Activated CD8-positive, alpha-beta T cell treated with anti-CD3 and anti-CD28 coated beads, Interleukin-2, amount 10 ng/mL, durations not matched to agents 7 days and 5 days (primary cell): Measurements from ENCODE around the gene EIF4EBP2. TPM values are rescaled to one million over a fixed set of nuclear protein-coding genes. Genes with fewer than 3 reads are reported as not detected.
A peak's percentile ranks its signal among the peaks of the same experiment; 100 is the strongest.

Source experiments
- ATAC-seq: fragments of 150-1000 bp; cut with Tn5 transposase; one replicate; pipeline ENCODE4 v1.10.0; 2021; ENCODE audit warnings: moderate library complexity
- CTCF ChIA-PET: fragments of 350-600 bp; sonication (Branson Sonifier 250); formaldehyde crosslinking; loops from one replicate; lab custom pipeline; 2021; ENCODE audit warnings: antibody characterized with exemption; lab: Charles Lee
- POLR2A ChIA-PET: fragments of 350-600 bp; sonication (Branson Sonifier 250); formaldehyde crosslinking; loops from one replicate; lab custom pipeline; 2021; ENCODE audit warnings: antibody characterized with exemption; lab: Charles Lee
- DNase-seq: peaks from one replicate; pipeline ENCODE4 v3.0.0-alpha.2; 2020
- H3K27ac Mint-ChIP-seq: one replicate; pipeline ENCODE4 v1.8.0; 2021; ENCODE audit warnings: mild to moderate bottlenecking, mixed read lengths
- H3K27me3 Mint-ChIP-seq: one replicate; pipeline ENCODE4 v1.8.0; 2021; ENCODE audit warnings: low read depth, mixed read lengths
- H3K36me3 Mint-ChIP-seq: one replicate; pipeline ENCODE4 v1.8.0; 2021; ENCODE audit warnings: low read depth, mixed read lengths
- H3K4me1 Mint-ChIP-seq: one replicate; pipeline ENCODE4 v1.8.0; 2021; ENCODE audit warnings: low read depth, mixed read lengths
- H3K4me3 Mint-ChIP-seq: one replicate; pipeline ENCODE4 v1.8.0; 2021; ENCODE audit warnings: mild to moderate bottlenecking, mixed read lengths
- H3K9me3 Mint-ChIP-seq: one replicate; pipeline ENCODE4 v1.8.0; 2022; ENCODE audit warnings: mixed read lengths; ENCODE audit not compliant: insufficient read depth
- total RNA-seq, 2 experiments: library from RNA; stranded (reverse); gene quantifications; one replicate each; pipeline ENCODE4 v1.2.3, GENCODE V29; 2021

The EIF4EBP2 gene, protein sequence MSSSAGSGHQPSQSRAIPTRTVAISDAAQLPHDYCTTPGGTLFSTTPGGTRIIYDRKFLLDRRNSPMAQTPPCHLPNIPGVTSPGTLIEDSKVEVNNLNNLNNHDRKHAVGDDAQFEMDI
- total RNA-seq, result 10 to 100 TPM; 58.7 to 60.8 TPM

- peak within 1 kb of the TSS; percentile 90 for H3K27ac Mint-ChIP-seq
- no peaks in the 10 kb centered on the region for H3K27me3 Mint-ChIP-seq
- ATAC-seq, result peak; percentile 90
- ChIA-PET CTCF (interaction anchor here (0.7 to 5.0 kb wide), 17 partner anchors 9 to 311 kb away, joined by 3 to 26 read pairs (median 5); partner anchors contain the start of genes PPA1 and TYSND1), POLR2A (interaction anchor here (0.6 to 2.4 kb wide), 13 partner anchors 11 to 1357 kb away, joined by 3 to 10 read pairs (median 5); partner anchors contain the start of genes LRRC20, PPA1, SAR1A and TYSND1)
- peak; percentile 98 for DNase-seq
- H3K4me3 Mint-ChIP-seq, result peak within 1 kb of the TSS; percentile 86
- peaks cover 35% of the 10 kb centered on the region for H3K4me1 Mint-ChIP-seq
- peaks cover 22% of the 10 kb centered on the region for H3K36me3 Mint-ChIP-seq
- H3K9me3 Mint-ChIP-seq, result no peaks in the 10 kb centered on the region
These were observed at the start of gene EIF4EBP2 for GRCh38 chr10:70404036-70404786. Gene EIF4EBP2, plus strand, starts transcription at chr10:70404145. Its CDS starts 257 bp downstream, at chr10:70404402.

- Mint-ChIP-seq H3K4me1 (peaks cover 32% of the 10 kb centered on the region), H3K9me3 (no peaks in the 10 kb centered on the region), H3K36me3 (peaks cover 2% of the 10 kb centered on the region), H3K4me3 (no peak overlapping the region), H3K27ac (no peak overlapping the region), H3K27me3 (no peaks in the 10 kb centered on the region)
- ChIA-PET POLR2A (interaction anchor here (1.3 to 2.1 kb wide), 2 partner anchors 27 to 30 kb away, joined by 3 to 6 read pairs; no protein-coding TSS in a partner anchor), CTCF (interaction anchor here (1.0 to 24.5 kb wide), 8 partner anchors 10 to 132 kb away, joined by 3 to 688 read pairs (median 6); no protein-coding TSS in a partner anchor)
- DNase-seq (no peak), ATAC-seq (no peak)
These were observed 49.4 kb upstream of the EIF4EBP2 start for GRCh38 chr10:70354556-70354955.

DNA sequence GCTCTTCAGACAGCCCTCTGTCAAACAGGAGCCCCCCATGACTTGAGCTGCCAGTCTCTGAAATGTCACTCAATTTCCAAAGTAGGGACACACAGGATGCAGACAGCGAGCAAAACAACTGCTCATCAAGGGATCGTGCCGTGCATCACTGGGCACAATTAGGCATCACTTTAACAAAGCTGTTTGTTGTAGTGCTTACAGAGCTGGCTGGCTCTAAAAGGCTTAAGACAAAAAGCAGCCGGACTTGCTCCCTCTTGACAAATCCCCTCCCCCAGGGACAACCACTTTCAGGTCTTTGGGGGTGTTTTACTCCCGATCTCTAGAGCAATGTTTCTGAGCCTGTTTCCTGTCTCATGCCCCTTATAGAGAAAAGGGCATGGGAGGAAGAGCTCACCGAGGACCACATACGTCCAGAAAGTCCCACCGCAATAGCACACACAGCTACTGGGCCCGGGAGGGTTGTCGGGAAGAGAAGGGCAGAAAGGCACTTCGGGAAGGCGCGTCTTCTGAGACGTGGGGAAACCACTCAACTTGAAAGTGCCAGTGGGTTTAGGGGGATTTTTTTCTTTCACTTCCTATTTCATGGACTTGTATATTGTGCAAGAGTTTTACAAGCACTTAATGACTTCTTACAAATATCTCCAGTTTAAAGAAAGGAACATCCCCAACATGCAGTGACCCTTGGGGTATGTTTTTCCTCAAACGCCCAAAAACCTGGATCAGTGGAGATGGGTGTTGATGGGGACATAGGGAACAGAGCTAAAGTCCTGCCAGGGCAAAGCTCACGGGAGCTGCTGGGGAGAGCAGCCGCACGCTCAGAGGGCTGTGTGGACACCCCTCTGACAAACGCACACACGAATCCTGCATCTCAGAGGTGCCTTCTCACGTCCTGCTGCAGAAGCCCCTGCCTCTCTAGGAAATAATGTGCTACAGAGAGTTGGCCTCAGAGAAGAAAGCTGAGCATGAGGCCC is 48.6 kb upstream of the EIF4EBP2 start:
- peak; percentile 38 for DNase-seq
- Mint-ChIP-seq H3K36me3 (peaks cover 2% of the 10 kb centered on the region), H3K4me1 (peaks cover 32% of the 10 kb centered on the region), H3K27me3 (no peaks in the 10 kb centered on the region), H3K27ac (peak overlapping the region; percentile 84), H3K9me3 (no peaks in the 10 kb centered on the region), H3K4me3 (peak overlapping the region; percentile 65)
- ChIA-PET POLR2A (interaction anchor here (1.2 to 2.1 kb wide), 3 partner anchors 26 to 31 kb away, joined by 3 to 6 read pairs (median 4); no protein-coding TSS in a partner anchor), CTCF (interaction anchor here (0.9 to 24.5 kb wide), 10 partner anchors 9 to 240 kb away, joined by 3 to 688 read pairs (median 6); partner anchors contain the start of gene TYSND1)
- peak; percentile 57 for ATAC-seq

- no peaks in the 10 kb centered on the region for H3K27me3 Mint-ChIP-seq
- H3K4me3 Mint-ChIP-seq, result no peak overlapping the region
- no peaks in the 10 kb centered on the region for H3K9me3 Mint-ChIP-seq
- no peak for ATAC-seq
- ChIA-PET POLR2A (no interaction called here), CTCF (interaction anchor here (24.5 kb wide), 1 partner anchor 135 kb away, joined by 688 read pairs; no protein-coding TSS in a partner anchor)
- peaks cover 2% of the 10 kb centered on the region for H3K36me3 Mint-ChIP-seq
- no peak for DNase-seq
- H3K4me1 Mint-ChIP-seq, result peaks cover 35% of the 10 kb centered on the region
- no peak overlapping the region for H3K27ac Mint-ChIP-seq
These were observed 46.4 kb upstream of the EIF4EBP2 start for GRCh38 chr10:70357565-70357964.

GRCh38 chr10:70358446-70358845 is 45.5 kb upstream of the EIF4EBP2 start:
- H3K36me3 Mint-ChIP-seq, result peaks cover 2% of the 10 kb centered on the region
- H3K4me3 Mint-ChIP-seq, result no peak overlapping the region
- H3K27ac Mint-ChIP-seq, result no peak overlapping the region
- no peaks in the 10 kb centered on the region for H3K27me3 Mint-ChIP-seq
- DNase-seq (no peak), ATAC-seq (no peak)
- peaks cover 36% of the 10 kb centered on the region for H3K4me1 Mint-ChIP-seq
- H3K9me3 Mint-ChIP-seq, result no peaks in the 10 kb centered on the region
- POLR2A ChIA-PET, result interaction anchor here (1.2 to 1.6 kb wide), 2 partner anchors 34 to 85 kb away, joined by 3 read pairs; no protein-coding TSS in a partner anchor
- CTCF ChIA-PET, result interaction anchor here (1.3 to 24.5 kb wide), 3 partner anchors 18 to 136 kb away, joined by 4 to 688 read pairs (median 9); no protein-coding TSS in a partner anchor

DNA sequence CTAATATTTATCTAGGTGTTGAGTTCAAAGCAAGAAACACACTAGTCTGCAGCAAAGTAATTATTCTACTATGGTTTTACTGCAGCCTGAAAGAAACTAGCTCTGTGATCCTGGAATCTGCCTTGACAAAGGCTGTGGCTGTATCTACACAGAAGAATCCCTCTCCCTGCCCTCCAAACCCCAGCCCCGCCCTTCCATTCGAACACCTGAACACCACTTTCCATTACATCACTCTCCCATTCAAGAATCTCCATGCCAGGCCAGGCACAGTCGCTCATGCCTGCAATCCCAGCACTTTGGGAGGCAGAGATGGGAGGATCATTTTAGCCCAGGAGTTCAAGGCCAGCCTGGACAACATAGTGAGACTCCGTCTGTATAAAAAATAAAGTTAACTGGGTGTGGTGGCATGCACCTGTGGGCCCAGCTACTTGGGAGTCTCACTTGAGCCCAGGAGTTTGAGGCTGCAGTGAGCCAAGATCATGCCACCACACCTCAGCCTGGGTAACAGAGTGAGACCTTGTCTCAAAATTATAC is 44.9 kb upstream of the EIF4EBP2 start:
- no peak overlapping the region for H3K4me3 Mint-ChIP-seq
- ChIA-PET CTCF (interaction anchor here (1.0 to 24.5 kb wide), 6 partner anchors 9 to 136 kb away, joined by 3 to 688 read pairs (median 4); no protein-coding TSS in a partner anchor), POLR2A (interaction anchor here (0.6 to 1.6 kb wide), 3 partner anchors 35 to 90 kb away, joined by 3 read pairs; no protein-coding TSS in a partner anchor)
- ATAC-seq, result no peak
- peaks cover 40% of the 10 kb centered on the region for H3K4me1 Mint-ChIP-seq
- DNase-seq, result no peak
- H3K9me3 Mint-ChIP-seq, result no peaks in the 10 kb centered on the region
- no peak overlapping the region for H3K27ac Mint-ChIP-seq
- no peaks in the 10 kb centered on the region for H3K27me3 Mint-ChIP-seq
- peaks cover 2% of the 10 kb centered on the region for H3K36me3 Mint-ChIP-seq

DNA sequence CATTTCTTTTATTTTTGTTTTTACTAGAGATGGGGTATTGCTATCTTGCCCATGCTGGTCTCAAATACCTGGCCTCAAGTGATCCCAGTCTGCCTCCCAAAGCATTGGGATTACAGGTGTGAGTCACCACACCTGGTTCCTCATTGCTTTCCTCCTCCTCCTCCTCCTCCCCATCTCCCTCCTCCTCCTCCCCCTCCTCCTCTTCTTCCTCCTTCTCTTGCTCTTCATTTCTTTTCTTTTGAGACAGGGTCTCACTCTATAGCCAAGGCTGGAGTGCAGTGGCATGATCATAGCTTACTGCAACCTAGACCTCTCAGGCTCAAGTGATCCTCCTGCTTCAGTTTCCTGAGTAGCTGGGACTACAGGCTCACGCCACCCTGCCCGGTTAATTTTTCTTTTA is 43.7 kb upstream of the EIF4EBP2 start:
- ATAC-seq (no peak), DNase-seq (no peak)
- H3K4me3 Mint-ChIP-seq, result no peak overlapping the region
- ChIA-PET POLR2A (interaction anchor here (0.6 kb wide), 1 partner anchor 18 kb away, joined by 9 read pairs; no protein-coding TSS in a partner anchor), CTCF (interaction anchor here (1.0 to 24.5 kb wide), 3 partner anchors 10 to 137 kb away, joined by 3 to 688 read pairs (median 4); no protein-coding TSS in a partner anchor)
- H3K4me1 Mint-ChIP-seq, result peaks cover 41% of the 10 kb centered on the region
- no peaks in the 10 kb centered on the region for H3K9me3 Mint-ChIP-seq
- H3K36me3 Mint-ChIP-seq, result peaks cover 2% of the 10 kb centered on the region
- H3K27me3 Mint-ChIP-seq, result no peaks in the 10 kb centered on the region
- H3K27ac Mint-ChIP-seq, result no peak overlapping the region

DNA sequence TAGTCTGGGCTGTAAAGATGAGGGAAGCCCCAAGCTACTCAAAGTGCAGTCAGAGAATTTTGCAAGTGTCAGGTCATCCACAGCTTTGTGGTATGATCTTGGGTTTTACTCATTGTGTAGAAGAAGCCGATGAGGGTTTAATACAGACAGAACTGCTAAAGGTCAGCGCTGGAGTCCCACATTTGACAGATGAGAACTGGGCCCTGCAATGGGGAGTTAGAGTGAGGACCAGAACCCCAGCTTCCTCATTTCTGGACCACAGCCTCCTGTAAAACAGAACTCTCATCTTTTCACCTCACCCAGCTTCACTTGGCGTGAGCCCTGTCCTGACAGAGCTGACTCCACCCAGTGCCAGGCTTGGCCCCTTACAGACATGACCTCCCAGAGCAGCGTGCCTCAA is 41.6 kb upstream of the EIF4EBP2 start:
- CTCF ChIA-PET, result interaction anchor here (0.7 to 24.5 kb wide), 5 partner anchors 37 to 215 kb away, joined by 3 to 688 read pairs (median 4); partner anchors contain the start of gene EIF4EBP2
- H3K36me3 Mint-ChIP-seq, result no peaks in the 10 kb centered on the region
- DNase-seq (no peak), ATAC-seq (no peak)
- H3K4me3 Mint-ChIP-seq, result no peak overlapping the region
- H3K27me3 Mint-ChIP-seq, result no peaks in the 10 kb centered on the region
- peak overlapping the region; percentile 70 for H3K27ac Mint-ChIP-seq
- peaks cover 24% of the 10 kb centered on the region for H3K4me1 Mint-ChIP-seq
- POLR2A ChIA-PET, result no interaction called here
- H3K9me3 Mint-ChIP-seq, result no peaks in the 10 kb centered on the region

DNA sequence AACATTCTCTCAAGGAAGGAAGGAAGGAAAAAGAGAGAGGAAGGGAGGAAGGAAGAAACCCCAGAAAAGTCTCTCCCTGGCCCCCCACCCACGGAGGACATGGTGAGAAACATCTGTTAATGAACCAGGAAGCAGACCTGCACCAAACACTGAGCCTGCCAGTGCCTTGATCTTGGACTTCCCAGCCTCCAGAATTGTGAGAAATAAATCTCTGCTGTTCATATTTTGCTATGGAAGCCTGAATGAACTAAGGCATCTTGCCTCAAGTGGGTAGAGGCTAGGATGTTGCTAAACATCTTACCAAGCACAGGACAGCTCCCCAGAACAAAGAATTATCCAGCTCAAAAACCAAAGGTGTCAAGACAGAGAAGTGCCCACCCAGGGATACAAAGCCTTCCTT is 40.7 kb upstream of the EIF4EBP2 start:
- no peak for DNase-seq
- CTCF ChIA-PET, result interaction anchor here (1.2 to 24.5 kb wide), 21 partner anchors 8 to 577 kb away, joined by 3 to 688 read pairs (median 11); partner anchors contain the start of genes EIF4EBP2, PPA1 and TYSND1
- Mint-ChIP-seq H3K9me3 (no peaks in the 10 kb centered on the region), H3K27ac (no peak overlapping the region), H3K4me1 (peaks cover 23% of the 10 kb centered on the region), H3K36me3 (no peaks in the 10 kb centered on the region), H3K27me3 (no peaks in the 10 kb centered on the region), H3K4me3 (no peak overlapping the region)
- POLR2A ChIA-PET, result interaction anchor here (1.3 to 1.6 kb wide), 2 partner anchors 142 to 217 kb away, joined by 4 to 9 read pairs; partner anchors contain the start of gene TYSND1
- ATAC-seq, result no peak
